BLaER1 treated with 17β-estradiol and CSF1 and Interleukin-3, amounts not matched to agents 10 nM and 100 nM (cell line): ENCODE data around the gene PLA2G4A.
"Not testable (repeated sequence)": the region's sequence is repeated elsewhere in the genome, so short reads cannot be mapped to it uniquely, and the experiment has no call there.

Source experiments
- H3K27ac ChIP-seq, 11 experiments: shearing (Covaris generic); formaldehyde crosslinking; 2 replicates each; pipeline ENCODE4 v1.8.1; 2022
- H3K27me3 ChIP-seq, 11 experiments: shearing (Covaris generic); formaldehyde crosslinking; 2 replicates each; pipeline ENCODE4 v1.8.1; 2022
- H3K36me3 ChIP-seq, 11 experiments: shearing (Covaris generic); formaldehyde crosslinking; 2 replicates each; pipeline ENCODE4 v1.8.1; 2022
- H3K4me1 ChIP-seq, 10 experiments: shearing (Covaris generic); formaldehyde crosslinking; 2 replicates each; pipeline ENCODE4 v1.8.1; 2022
- H3K4me2 ChIP-seq, 11 experiments: shearing (Covaris generic); formaldehyde crosslinking; 2 replicates each; pipeline ENCODE4 v1.8.1; 2022
- H3K4me3 ChIP-seq, 10 experiments: shearing (Covaris generic); formaldehyde crosslinking; 2 replicates each; pipeline ENCODE4 v1.8.1; 2022
- H3K9ac ChIP-seq, 11 experiments: shearing (Covaris generic); formaldehyde crosslinking; 2 replicates each; pipeline ENCODE4 v1.8.1; 2022
- H3K9me3 ChIP-seq, 11 experiments: shearing (Covaris generic); formaldehyde crosslinking; replicated peaks in 1 of 11; 2 replicates each; pipeline ENCODE4 v1.8.1; 2022
- H4K20me1 ChIP-seq, 11 experiments: shearing (Covaris generic); formaldehyde crosslinking; 2 replicates each; pipeline ENCODE4 v1.8.1; 2022
- Cebpa-rat ChIP-seq, 11 experiments: shearing (Covaris generic); IDR thresholded peaks; 2 replicates each; pipeline ENCODE4 v1.8.1; 2022

Gene PLA2G4A

GRCh38 chr1:186915555-186915954, 86.8 kb downstream of the PLA2G4A start:
- no peaks in the 10 kb centered on the region for H3K36me3 ChIP-seq
- no peaks in the 10 kb centered on the region for H3K9me3 ChIP-seq
- no peaks in the 10 kb centered on the region for H3K4me1 ChIP-seq
- H3K27ac ChIP-seq = no peak overlapping the region
- no peak for TF ChIP-seq Cebpa-rat (IDR thresholded peaks at IDR 0.05)
- H3K4me2 ChIP-seq = no peak overlapping the region
- H3K27me3 ChIP-seq = no peaks in the 10 kb centered on the region
- no peaks in the 10 kb centered on the region for H4K20me1 ChIP-seq
- no peak overlapping the region for H3K4me3 ChIP-seq
- H3K9ac ChIP-seq = no peak overlapping the region

GRCh38 chr1:186917106-186917786, 88.5 kb downstream of the PLA2G4A start:
- H4K20me1 ChIP-seq, H3K9me3 ChIP-seq, H3K27ac ChIP-seq, H3K4me3 ChIP-seq, H3K9ac ChIP-seq, H3K27me3 ChIP-seq, H3K4me2 ChIP-seq, H3K4me1 ChIP-seq, H3K36me3 ChIP-seq: not testable (repeated sequence)

- not testable (repeated sequence) for H3K4me1 ChIP-seq, H3K4me3 ChIP-seq, H3K9ac ChIP-seq, H3K36me3 ChIP-seq, H3K27me3 ChIP-seq, H3K27ac ChIP-seq, H3K4me2 ChIP-seq, H4K20me1 ChIP-seq
- peaks cover 4 to 16% (median 8%) of the 10 kb centered on the region in 11 experiments; a peak in 13 of 22 replicates for H3K9me3 ChIP-seq
These were observed 92.6 kb downstream of the PLA2G4A start for GRCh38 chr1:186921386-186921785.

- H3K9me3 ChIP-seq = peaks cover 4 to 16% (median 8%) of the 10 kb centered on the region in 11 experiments; a peak in 13 of 22 replicates
- H3K36me3 ChIP-seq, H3K27ac ChIP-seq, H3K9ac ChIP-seq, H3K27me3 ChIP-seq, H3K4me2 ChIP-seq, H3K4me1 ChIP-seq, H4K20me1 ChIP-seq, H3K4me3 ChIP-seq: not testable (repeated sequence)
These were observed 94.1 kb downstream of the PLA2G4A start for GRCh38 chr1:186922814-186923213.

GRCh38 chr1:186923486-186923885, 94.7 kb downstream of the PLA2G4A start:
- TF ChIP-seq Cebpa-rat (IDR thresholded peaks at IDR 0.05) = no peak
- Histone ChIP-seq H4K20me1 (no peaks in the 10 kb centered on the region), H3K9me3 (peaks cover 4 to 16% (median 8%) of the 10 kb centered on the region in 11 experiments; a peak in 13 of 22 replicates), H3K4me3 (no peak overlapping the region), H3K27me3 (no peaks in the 10 kb centered on the region), H3K4me2 (no peak overlapping the region), H3K9ac (no peak overlapping the region), H3K27ac (no peak overlapping the region), H3K4me1 (no peaks in the 10 kb centered on the region), H3K36me3 (no peaks in the 10 kb centered on the region)

GRCh38 chr1:186925881-186926669, 97.3 kb downstream of the PLA2G4A start:
- H3K36me3 ChIP-seq = no peaks in the 10 kb centered on the region
- H3K9ac ChIP-seq = no peak overlapping the region
- no peak for TF ChIP-seq Cebpa-rat (IDR thresholded peaks at IDR 0.05)

GRCh38 chr1:186927884-186928283, 99.1 kb downstream of the PLA2G4A start:
- H3K9me3 ChIP-seq = peaks cover 0 to 6% (median 0%) of the 10 kb centered on the region in 11 experiments; a peak in 1 of 22 replicates
- no peak overlapping the region for H3K9ac ChIP-seq
- H4K20me1 ChIP-seq = no peaks in the 10 kb centered on the region
- H3K4me3 ChIP-seq = no peak overlapping the region
- H3K27me3 ChIP-seq = no peaks in the 10 kb centered on the region
- no peak overlapping the region for H3K27ac ChIP-seq
- TF ChIP-seq Cebpa-rat (IDR thresholded peaks at IDR 0.05) = no peak
- no peaks in the 10 kb centered on the region for H3K4me1 ChIP-seq
- H3K36me3 ChIP-seq = no peaks in the 10 kb centered on the region
- no peak overlapping the region for H3K4me2 ChIP-seq

More at GRCh38 chr1:186925881-186926669, 97.3 kb downstream of the PLA2G4A start:
- H4K20me1 ChIP-seq = no peaks in the 10 kb centered on the region
- H3K9me3 ChIP-seq = peaks cover 4 to 16% (median 8%) of the 10 kb centered on the region in 11 experiments; a peak in 13 of 22 replicates
- no peaks in the 10 kb centered on the region for H3K4me1 ChIP-seq
- no peak overlapping the region for H3K4me2 ChIP-seq
- no peak overlapping the region for H3K4me3 ChIP-seq
- no peak overlapping the region for H3K27ac ChIP-seq
- no peaks in the 10 kb centered on the region for H3K27me3 ChIP-seq

- no peaks in the 10 kb centered on the region for H3K4me1 ChIP-seq
- H3K27me3 ChIP-seq = no peaks in the 10 kb centered on the region
- no peak overlapping the region for H3K4me2 ChIP-seq
- H3K4me3 ChIP-seq = no peak overlapping the region
- no peaks in the 10 kb centered on the region for H3K36me3 ChIP-seq
- no peak overlapping the region for H3K27ac ChIP-seq
- no peaks in the 10 kb centered on the region for H3K9me3 ChIP-seq
- no peak overlapping the region for H3K9ac ChIP-seq
- no peaks in the 10 kb centered on the region for H4K20me1 ChIP-seq
- no peak for TF ChIP-seq Cebpa-rat (IDR thresholded peaks at IDR 0.05)
These were observed 101.5 kb downstream of the PLA2G4A start for GRCh38 chr1:186930238-186930637.

GRCh38 chr1:186937016-186937670, 108.4 kb downstream of the PLA2G4A start:
- TF ChIP-seq Cebpa-rat (IDR thresholded peaks at IDR 0.05) = no peak
- Histone ChIP-seq H3K36me3 (no peaks in the 10 kb centered on the region), H3K4me3 (no peak overlapping the region), H3K27me3 (no peaks in the 10 kb centered on the region), H3K9me3 (no peaks in the 10 kb centered on the region), H3K9ac (no peak overlapping the region), H3K27ac (no peak overlapping the region), H3K4me2 (no peak overlapping the region), H4K20me1 (no peaks in the 10 kb centered on the region), H3K4me1 (no peaks in the 10 kb centered on the region)
